HepG2 (cell line): ENCODE data around the gene PEAK3.

ENCODE experiments used
- CEBPB ChIP-seq: IDR thresholded peaks from 2 replicates; pipeline ENCODE4 v1.6.1; 2011; ENCODE audit warnings: low read depth, low read length, improper control_type of control experiment, borderline replicate concordance
- CTCF ChIP-seq: sonication (generic); formaldehyde crosslinking; IDR thresholded peaks from 2 replicates; pipeline ENCODE4 v1.5.0; 2020; ENCODE audit warnings: mild to moderate bottlenecking, missing genetic modification reagents, moderate library complexity
- EP300 ChIP-seq, 3 experiments: sonication (generic) in 1 of 3; formaldehyde crosslinking in 1 of 3; IDR thresholded peaks; 2 replicates each; pipeline versions ENCODE4 v1.5.1 to v1.6.1; 2011 to 2020; ENCODE audit warnings: low read depth in 2 of 3, low read length in 2 of 3, borderline replicate concordance in 1 of 3, improper control_type of control experiment in 1 of 3, mild to moderate bottlenecking in 1 of 3, missing genetic modification reagents in 1 of 3, moderate library complexity in 1 of 3
- REST ChIP-seq, 2 experiments: IDR thresholded peaks; 2 replicates each; pipeline ENCODE4 v1.6.1; 2011 to 2012; ENCODE audit warnings: low read length in 2 of 2, borderline replicate concordance in 1 of 2, low read depth in 1 of 2, mild to moderate bottlenecking in 1 of 2, moderate library complexity in 1 of 2
- YEATS2 ChIP-seq: sonication (generic); formaldehyde crosslinking; IDR thresholded peaks from 2 replicates; pipeline ENCODE4 v1.4.0; 2020; ENCODE audit warnings: missing genetic modification reagents, borderline replicate concordance
- TF ChIP-seq, protein P1 (sequence below): sonication (generic); formaldehyde crosslinking; IDR thresholded peaks from 2 replicates; pipeline ENCODE4 v1.5.0; 2020; ENCODE audit warnings: missing genetic modification reagents

DNA sequence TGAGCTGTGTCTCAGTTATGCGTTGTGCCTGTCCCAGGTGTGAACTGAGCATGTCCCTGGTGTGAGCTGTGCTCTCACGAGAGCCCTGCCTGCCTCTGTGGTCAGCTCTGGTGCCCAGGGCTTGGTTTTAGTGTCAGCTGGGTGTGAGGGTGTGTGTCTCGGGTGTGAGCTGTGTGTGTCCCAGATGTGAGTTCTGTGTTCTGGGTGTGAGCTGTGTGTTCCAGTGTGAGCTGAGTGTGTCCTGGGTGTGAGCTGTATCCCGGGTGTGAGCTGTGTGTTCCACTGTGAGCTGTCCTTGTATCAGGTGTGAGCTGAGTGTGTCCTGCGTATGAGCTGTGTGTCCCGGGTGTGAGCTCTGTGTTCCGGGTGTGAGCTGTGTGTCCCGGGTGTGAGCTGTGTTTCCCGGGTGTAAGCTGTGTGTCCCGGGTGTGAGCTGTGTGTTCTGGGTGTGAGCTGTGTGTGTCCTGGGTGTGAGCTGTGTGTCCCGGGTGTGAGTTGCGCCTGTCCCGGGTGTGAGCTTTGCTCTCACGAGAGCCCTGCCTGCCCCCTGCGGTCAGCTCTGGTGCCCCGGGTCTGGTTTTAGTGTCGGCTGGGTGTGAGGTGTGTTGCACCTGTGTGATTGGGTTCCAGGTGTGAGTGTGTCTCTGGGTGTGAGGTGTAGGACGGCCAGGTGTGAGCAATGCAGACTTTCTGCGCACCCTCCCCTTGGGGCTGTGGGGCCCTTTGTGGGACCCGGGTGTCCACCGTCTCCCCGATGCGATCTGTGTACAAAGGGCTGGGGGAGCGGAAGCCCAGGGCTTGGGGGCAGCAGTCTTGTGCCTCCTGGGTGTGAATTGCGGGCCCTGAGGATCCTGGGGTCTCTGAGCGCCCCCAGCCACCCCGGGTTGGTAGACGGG, 7.1 kb upstream of the PEAK3 start:
- TF ChIP-seq CEBPB (no peak), REST (IDR thresholded peaks at IDR 0.05; ENCODE audit: borderline replicate concordance in 1 of 2, low read depth in 1 of 2, low read length in 2 of 2) (no peak), YEATS2 (CRISPR knock-in tag) (no peak), CTCF (CRISPR knock-in tag) (no peak), EP300 (IDR thresholded peaks at IDR 0.05; ENCODE audit: low read depth in 2 of 2, low read length in 2 of 2) (no peak), EP300 (CRISPR knock-in tag; IDR thresholded peaks at IDR 0.05; ENCODE audit: borderline replicate concordance) (no peak)
- TF ChIP-seq, protein P1, sequence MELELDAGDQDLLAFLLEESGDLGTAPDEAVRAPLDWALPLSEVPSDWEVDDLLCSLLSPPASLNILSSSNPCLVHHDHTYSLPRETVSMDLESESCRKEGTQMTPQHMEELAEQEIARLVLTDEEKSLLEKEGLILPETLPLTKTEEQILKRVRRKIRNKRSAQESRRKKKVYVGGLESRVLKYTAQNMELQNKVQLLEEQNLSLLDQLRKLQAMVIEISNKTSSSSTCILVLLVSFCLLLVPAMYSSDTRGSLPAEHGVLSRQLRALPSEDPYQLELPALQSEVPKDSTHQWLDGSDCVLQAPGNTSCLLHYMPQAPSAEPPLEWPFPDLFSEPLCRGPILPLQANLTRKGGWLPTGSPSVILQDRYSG (CRISPR knock-in tag), result no peak
